Testis (tissue), 3 donors: ENCODE results near the gene GLT1D1. TPM values are rescaled to one million over a fixed set of nuclear protein-coding genes. Genes with fewer than 3 reads are reported as not detected.

ENCODE experiments used
- DNase-seq: peaks from one replicate; pipeline ENCODE4 v3.0.0-alpha.2; 2019
- H3K27ac ChIP-seq, 2 donors: fragments of 200-600 bp; sonication (generic); one replicate each; pipeline ENCODE4 v1.5.1; 2019
- H3K27me3 ChIP-seq: fragments of 200-600 bp; sonication (generic); one replicate; pipeline ENCODE4 v1.5.1; 2019
- H3K36me3 ChIP-seq: fragments of 200-600 bp; sonication (generic); one replicate; pipeline ENCODE4 v1.5.1; 2017; ENCODE audit warnings: low read depth; ENCODE audit errors: missing control alignments
- H3K4me1 ChIP-seq: fragments of 200-600 bp; sonication (generic); one replicate; pipeline ENCODE4 v1.5.1; 2019
- H3K4me3 ChIP-seq, 2 donors: fragments of 200-600 bp; sonication (generic); one replicate each; pipeline ENCODE4 v1.5.1; 2017 to 2019
- H3K9me3 ChIP-seq: fragments of 200-600 bp; sonication (generic); one replicate; pipeline ENCODE4 v1.5.1; 2017
- POLR2A ChIP-seq: fragments of 450-650 bp; IDR thresholded peaks from one replicate; pipeline ENCODE4 v1.6.1; 2017; ENCODE audit warnings: antibody characterized with exemption, mild to moderate bottlenecking, moderate library complexity
- WGBS, 2 donors: methylation state at CpG; one replicate each; pipeline ENCODE4 v1.1.5; 2018; 5-methylcytosine and 5-hydroxymethylcytosine counted together
- intact Hi-C: fragments of 100-400 bp; cut with DNase I; formaldehyde crosslinking; loops from one replicate; pipeline ENCODE4 v1.15.1; 2023; ENCODE audit warnings: low total_unique reads
- polyA plus RNA-seq: library from polyadenylated mRNA; stranded (reverse); fragments of 350-450 nt; fragmentation: Illumina TruSeq; extraction: RNeasy Lipid Tissue Mini Kit (QIAGEN cat#74804); gene quantifications from one replicate; pipeline ENCODE4 v1.2.3, GENCODE V29; 2014; ENCODE audit warnings: low read depth, low replicate concordance; ENCODE audit not compliant: insufficient read depth
- total RNA-seq, 2 donors: library from RNA; depleted of rRNA; stranded (reverse); fragments of >200 nt; gene quantifications; one replicate each; pipeline ENCODE4 v1.2.3, GENCODE V29; 2016
- TF ChIP-seq, protein P1 (sequence below), 3 experiments: fragments of 450-650 bp in 2 of 3; fragments of 200-600 bp in 1 of 3; sonication (generic) in 1 of 3; IDR thresholded peaks; one replicate each; pipeline ENCODE4 v1.5.1; 2016 to 2019; ENCODE audit warnings: antibody characterized with exemption in 3 of 3, mild to moderate bottlenecking in 2 of 3, moderate library complexity in 1 of 3

GLT1D1 gene
- total and polyA plus RNA-seq, 3 donors from 2014 or later: 10.0 to 42.3 (median 18.0) TPM

DNA sequence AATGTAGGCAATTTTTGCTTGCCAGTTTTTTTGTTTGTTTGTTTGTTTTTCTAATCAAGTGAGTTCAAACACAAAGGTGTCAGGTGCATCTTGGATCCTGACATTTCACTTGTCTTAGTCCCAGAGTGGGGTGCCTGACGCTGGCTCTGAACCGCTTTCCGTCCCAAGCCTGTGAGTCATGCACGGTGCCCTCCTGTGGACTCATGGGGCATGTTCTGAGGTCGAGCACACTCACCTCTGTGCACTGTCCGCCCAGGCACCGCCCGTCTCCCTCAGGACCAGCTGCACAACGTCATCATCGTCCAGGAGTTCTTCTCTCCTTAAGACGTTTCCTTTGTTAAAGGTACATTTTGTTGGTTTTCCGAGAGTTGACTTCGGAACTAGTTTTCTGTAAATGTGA is 98.2 kb downstream of the GLT1D1 start:
- WGBS, 2 donors: 81 to 83% methylated on average over 13 of the region's 13 CpGs
- Histone ChIP-seq H3K36me3 (no peaks in the 10 kb centered on the region), H3K4me3 (no peak overlapping the region), H3K27me3 (no peaks in the 10 kb centered on the region), H3K4me1 (no peaks in the 10 kb centered on the region), H3K27ac (no peak overlapping the region), H3K9me3 (no peaks in the 10 kb centered on the region)
- no peak for DNase-seq
- intact Hi-C loops: no loop called here
- TF ChIP-seq, protein P1, sequence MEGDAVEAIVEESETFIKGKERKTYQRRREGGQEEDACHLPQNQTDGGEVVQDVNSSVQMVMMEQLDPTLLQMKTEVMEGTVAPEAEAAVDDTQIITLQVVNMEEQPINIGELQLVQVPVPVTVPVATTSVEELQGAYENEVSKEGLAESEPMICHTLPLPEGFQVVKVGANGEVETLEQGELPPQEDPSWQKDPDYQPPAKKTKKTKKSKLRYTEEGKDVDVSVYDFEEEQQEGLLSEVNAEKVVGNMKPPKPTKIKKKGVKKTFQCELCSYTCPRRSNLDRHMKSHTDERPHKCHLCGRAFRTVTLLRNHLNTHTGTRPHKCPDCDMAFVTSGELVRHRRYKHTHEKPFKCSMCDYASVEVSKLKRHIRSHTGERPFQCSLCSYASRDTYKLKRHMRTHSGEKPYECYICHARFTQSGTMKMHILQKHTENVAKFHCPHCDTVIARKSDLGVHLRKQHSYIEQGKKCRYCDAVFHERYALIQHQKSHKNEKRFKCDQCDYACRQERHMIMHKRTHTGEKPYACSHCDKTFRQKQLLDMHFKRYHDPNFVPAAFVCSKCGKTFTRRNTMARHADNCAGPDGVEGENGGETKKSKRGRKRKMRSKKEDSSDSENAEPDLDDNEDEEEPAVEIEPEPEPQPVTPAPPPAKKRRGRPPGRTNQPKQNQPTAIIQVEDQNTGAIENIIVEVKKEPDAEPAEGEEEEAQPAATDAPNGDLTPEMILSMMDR (IDR thresholded peaks at IDR 0.05): no peak
- no peak for TF ChIP-seq POLR2A

DNA sequence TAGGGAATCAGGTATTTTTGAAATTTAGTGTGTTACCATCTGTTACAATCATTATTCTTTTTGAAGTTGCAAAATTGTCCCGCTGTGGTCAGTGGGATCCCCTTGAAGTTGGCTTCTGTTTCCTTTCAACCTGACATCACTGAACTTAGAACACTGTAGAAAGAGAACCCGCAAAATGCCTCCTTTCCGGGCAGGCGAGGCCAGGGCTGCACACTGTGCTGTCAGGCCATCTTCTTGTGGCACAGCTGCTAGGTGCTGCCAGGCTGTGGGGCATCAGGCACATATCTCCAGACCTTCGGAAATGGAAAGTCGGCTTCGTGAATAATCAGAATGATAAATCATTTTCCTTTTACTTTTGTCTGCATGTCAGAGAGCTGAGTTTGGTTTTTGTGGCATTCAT is 103.5 kb downstream of the GLT1D1 start:
- no peak for DNase-seq
- H3K4me3 ChIP-seq: no peak overlapping the region
- TF ChIP-seq, protein P1 (IDR thresholded peaks at IDR 0.05): no peak
- no peak for TF ChIP-seq POLR2A
- H3K9me3 ChIP-seq: no peaks in the 10 kb centered on the region
- intact Hi-C loops: no loop called here
- no peaks in the 10 kb centered on the region for H3K4me1 ChIP-seq
- 70 to 76% methylated on average over 7 of the region's 7 CpGs for WGBS, 2 donors
- H3K27me3 ChIP-seq: no peaks in the 10 kb centered on the region
- no peaks in the 10 kb centered on the region for H3K36me3 ChIP-seq
- no peak overlapping the region for H3K27ac ChIP-seq

DNA sequence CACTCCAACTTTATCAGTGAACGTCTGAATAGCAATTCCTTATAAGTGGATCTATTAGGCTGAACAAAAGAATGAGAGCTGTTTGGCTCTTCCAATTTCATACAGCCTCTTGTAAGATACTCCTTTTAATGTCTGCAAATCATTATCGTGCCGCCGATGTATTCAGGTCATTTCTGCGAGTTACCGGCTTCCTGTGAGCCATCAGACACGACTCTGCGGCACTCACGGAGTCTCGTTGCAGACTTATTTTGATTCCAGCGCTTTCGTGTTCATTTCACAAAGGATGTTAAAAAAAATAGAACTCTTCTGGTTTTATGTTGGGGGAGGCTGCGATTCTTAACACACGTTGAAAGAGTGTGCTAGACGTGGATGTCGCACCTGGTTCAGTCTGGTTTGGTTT is 106.6 kb downstream of the GLT1D1 start:
- intact Hi-C loops: no loop called here
- no peak overlapping the region for H3K4me3 ChIP-seq
- H3K27ac ChIP-seq: no peak overlapping the region
- no peaks in the 10 kb centered on the region for H3K36me3 ChIP-seq
- H3K9me3 ChIP-seq: no peaks in the 10 kb centered on the region
- no peaks in the 10 kb centered on the region for H3K4me1 ChIP-seq
- TF ChIP-seq, protein P1 (IDR thresholded peaks at IDR 0.05): no peak
- no peak for TF ChIP-seq POLR2A
- WGBS, 2 donors: 61 to 75% methylated on average over 16 of the region's 16 CpGs
- no peaks in the 10 kb centered on the region for H3K27me3 ChIP-seq
- DNase-seq: no peak

DNA sequence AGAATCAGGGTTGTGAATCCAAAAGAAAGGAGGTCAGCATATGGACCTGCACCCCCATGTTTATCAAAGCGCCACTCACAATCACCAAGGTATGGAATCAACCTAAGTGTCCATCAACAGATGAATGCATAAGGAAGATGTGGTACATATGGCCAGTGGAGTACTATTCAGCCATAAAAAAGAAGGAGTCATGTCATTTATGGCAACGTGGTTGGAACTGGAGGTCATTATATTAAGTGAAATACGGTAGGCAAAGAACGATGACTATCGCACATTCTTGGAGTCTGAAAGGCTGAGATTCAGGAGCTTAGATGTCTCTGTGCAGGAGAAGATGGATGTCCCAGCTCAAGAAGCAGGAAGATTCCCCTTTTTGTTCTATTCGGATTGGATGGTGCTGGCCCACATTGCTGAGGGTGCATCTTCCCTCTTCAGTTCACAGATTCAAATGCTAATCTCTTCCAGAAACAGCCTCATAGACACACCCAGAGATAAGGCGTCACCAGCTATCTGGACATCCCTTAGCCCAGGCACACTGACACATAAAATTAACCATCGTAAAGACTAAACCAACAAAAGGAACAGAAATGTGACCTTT is 108.1 kb downstream of the GLT1D1 start:
- intact Hi-C loops: no loop called here
- Histone ChIP-seq H3K36me3 (no peaks in the 10 kb centered on the region), H3K27me3 (no peaks in the 10 kb centered on the region), H3K27ac (no peak overlapping the region), H3K4me3 (no peak overlapping the region), H3K4me1 (no peaks in the 10 kb centered on the region), H3K9me3 (no peaks in the 10 kb centered on the region)
- TF ChIP-seq POLR2A: no peak
- TF ChIP-seq, protein P1 (IDR thresholded peaks at IDR 0.05): no peak
- DNase-seq: no peak
- WGBS, 2 donors: 51 to 64% methylated on average over 8 of the region's 8 CpGs

DNA sequence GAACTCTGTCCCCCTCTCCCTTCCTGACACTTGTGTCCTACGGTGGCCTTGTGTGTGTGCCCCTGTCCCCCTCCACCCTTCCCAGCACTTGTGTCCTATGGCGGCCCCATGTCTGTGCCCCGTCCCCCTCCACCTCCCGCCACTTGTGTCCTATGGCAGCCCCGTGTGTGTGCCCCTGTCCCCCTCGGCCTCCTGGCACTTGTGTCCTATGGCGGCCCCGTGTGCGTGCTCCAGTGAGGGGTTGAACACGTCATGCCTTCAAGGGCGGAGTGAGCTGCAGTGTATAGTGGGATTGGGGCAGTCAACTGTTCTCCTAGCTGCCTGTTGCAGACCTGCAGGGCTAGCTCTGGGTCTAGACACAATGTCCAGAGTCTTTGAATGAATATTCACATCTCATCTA is 108.7 kb downstream of the GLT1D1 start:
- intact Hi-C loops: no loop called here
- TF ChIP-seq, protein P1 (IDR thresholded peaks at IDR 0.05): no peak
- no peak for TF ChIP-seq POLR2A
- Histone ChIP-seq H3K4me3 (no peak overlapping the region), H3K27me3 (no peaks in the 10 kb centered on the region), H3K9me3 (no peaks in the 10 kb centered on the region), H3K27ac (no peak overlapping the region), H3K36me3 (no peaks in the 10 kb centered on the region), H3K4me1 (no peaks in the 10 kb centered on the region)
- no peak for DNase-seq
- 79 to 81% methylated on average over 4 to 11 of the region's 11 CpGs for WGBS, 2 donors
